Measurements from ENCODE around the gene EPHA7. TPM values are rescaled to one million over a fixed set of nuclear protein-coding genes. Genes with fewer than 3 reads are reported as not detected.

Gene EPHA7
- 53.5 TPM for polyA plus RNA-seq (ENCODE audit: insufficient read length)
- long read RNA-seq, donor 1, full-length matches to known transcripts: 3 of 12 reads
- long read RNA-seq, donor 1, partial matches to known transcripts: 9 of 12 reads
- long read RNA-seq, donor 1, other reads (novel, unspliced or antisense): 0 of 12 reads
- long read RNA-seq, donor 2, full-length matches to known transcripts: 2 of 9 reads
- long read RNA-seq, donor 2, partial matches to known transcripts: 7 of 9 reads
- long read RNA-seq, donor 2, other reads (novel, unspliced or antisense): 0 of 9 reads
- long read RNA-seq, donor 3, full-length matches to known transcripts: 3 of 9 reads
- long read RNA-seq, donor 3, partial matches to known transcripts: 6 of 9 reads
- long read RNA-seq, donor 3, other reads (novel, unspliced or antisense): 0 of 9 reads
- long read RNA-seq, donor 4, partial matches to known transcripts: 0 of 2 reads
- long read RNA-seq, donor 4, other reads (novel, unspliced or antisense): 0 of 2 reads
- long read RNA-seq, donor 5, partial matches to known transcripts: 0 of 2 reads
- long read RNA-seq, donor 5, other reads (novel, unspliced or antisense): 0 of 2 reads
- long read RNA-seq, donor 6, partial matches to known transcripts: 5 of 12 reads
- long read RNA-seq, donor 6, other reads (novel, unspliced or antisense): 5 of 12 reads
- long read RNA-seq, donor 7, full-length matches to known transcripts: 8 of 8 reads
- long read RNA-seq, donor 7, partial matches to known transcripts: 0 of 8 reads
- long read RNA-seq, donor 7, other reads (novel, unspliced or antisense): 0 of 8 reads
- long read RNA-seq, donor 8, full-length matches to known transcripts: 1 of 1 reads
- long read RNA-seq, donor 8, partial matches to known transcripts: 0 of 1 reads
- long read RNA-seq, donor 8, other reads (novel, unspliced or antisense): 0 of 1 reads

DNA sequence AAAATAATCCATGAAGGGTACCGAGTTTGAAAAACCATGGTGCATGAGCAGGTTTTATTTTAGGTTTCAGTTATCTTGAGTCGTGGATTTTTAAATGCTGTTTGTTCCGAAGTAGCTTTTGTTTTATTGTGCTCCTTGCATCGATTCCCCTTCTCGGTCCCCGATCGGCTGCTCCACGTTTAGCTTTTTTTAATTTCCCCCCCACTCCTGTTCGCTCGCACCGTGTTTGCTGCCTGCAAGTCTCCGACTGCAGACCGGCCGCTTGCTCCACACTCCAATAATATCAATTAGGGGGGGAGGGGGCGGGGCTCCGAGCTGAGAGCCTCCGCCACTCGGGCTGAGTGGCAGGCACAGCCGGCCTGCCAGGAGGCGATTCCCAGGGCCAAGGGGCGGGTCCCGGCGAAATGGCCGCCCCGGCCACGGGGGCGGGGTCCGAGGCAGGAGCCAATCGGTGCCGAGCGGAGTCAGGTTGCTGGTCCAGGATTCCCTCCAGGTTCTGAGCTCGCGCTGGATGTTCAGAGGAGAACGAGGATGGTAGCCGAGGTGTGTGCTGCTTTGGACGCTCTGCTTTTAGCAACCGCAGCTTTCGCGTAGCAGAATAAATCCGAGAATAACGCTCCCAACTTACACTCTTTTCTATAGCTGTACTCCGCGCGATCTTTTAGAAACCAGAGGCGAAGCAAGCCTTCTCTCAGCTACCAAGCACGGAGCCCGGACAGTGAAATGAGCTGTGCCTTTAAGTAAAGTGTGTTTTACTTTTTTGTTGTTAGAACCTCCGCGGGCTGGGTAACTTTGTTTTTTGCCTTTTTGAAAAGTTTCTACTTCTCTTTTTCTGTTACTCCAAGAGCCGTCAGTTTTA lies at the start of gene EPHA7:
Gene EPHA7, minus strand, starts transcription at position 256 of the 859 bp plus-strand sequence. Its CDS starts 218 bp downstream, at position 38.
- peak; percentile 97 for DNase-seq

DNA sequence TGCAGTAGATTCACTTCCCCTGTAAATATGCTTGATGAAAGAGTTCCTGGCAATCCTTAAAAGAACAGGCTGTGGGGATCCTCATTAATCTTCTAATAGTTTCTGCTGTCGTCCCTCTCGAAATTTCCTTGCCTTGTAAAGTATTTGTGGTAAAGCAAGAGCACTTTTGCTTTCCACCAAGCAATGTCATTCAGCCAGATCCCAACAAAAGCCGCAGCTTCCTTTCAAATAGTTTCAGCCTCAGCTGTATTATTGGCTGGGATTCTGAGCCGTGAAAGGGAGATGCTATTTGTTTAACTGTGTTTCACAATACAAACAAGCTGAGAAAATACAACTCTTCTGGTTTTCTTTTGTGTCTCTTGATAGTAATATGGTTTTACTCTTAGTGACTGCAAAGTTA lies 48.9 kb upstream of the EPHA7 start:
- peak; percentile 6 for DNase-seq

DNA sequence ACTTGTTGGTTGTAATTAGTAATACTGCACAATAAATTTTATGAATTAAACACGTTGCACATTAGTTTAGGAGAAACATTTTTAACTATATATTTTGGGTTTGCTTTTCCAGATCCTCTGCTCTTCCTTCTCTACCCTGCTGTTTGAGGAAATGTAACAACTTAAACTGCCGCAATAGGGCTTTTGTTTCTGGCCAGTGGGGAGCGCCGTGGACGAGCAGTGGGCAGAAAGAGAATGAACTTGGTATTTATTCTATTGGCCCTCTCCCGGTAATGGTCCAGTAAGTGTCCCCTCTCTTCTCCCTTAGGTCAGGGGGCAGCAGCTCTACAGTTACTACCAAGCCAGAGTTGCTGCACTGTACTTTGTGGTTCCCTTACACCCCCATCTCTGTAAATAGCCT lies 35.2 kb upstream of the EPHA7 start:
- no peak for DNase-seq

DNA sequence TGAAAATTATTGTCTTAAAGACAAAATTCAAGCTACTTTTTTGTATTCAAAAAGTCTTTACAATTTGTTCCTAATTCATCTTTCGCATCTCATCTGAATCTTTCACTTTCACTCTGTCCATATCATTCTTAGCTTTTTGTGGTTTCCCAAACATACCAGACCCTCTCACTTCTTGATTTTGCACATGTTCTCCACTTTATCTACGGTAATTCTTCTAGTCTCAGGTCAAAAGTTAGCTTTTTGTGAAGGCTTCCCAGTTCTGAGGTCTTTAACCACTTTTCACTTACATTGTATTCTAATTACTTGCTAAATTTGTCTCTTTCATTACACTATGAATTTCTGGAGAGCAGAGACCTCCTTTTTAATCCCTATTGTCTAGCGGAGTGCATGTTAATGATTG lies 34.6 kb upstream of the EPHA7 start:
- DNase-seq: no peak

DNA sequence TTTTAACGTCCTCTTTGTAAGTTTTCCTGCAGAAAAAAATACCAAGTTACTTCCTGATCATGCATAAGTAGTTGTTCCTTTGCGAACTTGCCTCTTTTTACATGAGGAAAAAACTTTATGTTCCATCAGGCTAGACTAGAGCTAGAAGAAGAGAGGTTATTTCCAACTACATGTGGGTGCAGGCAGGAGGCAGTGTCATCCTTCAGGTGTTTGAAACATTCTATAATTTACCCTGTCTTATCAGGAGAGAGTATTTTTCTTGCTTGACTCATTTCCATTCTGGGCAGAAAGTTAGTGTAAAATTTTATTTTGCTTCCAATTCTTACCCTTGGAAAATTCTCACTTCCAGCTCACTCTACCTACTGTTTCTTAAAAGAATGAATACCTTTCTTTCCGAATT lies 28.5 kb upstream of the EPHA7 start:
- no peak for DNase-seq

DNA sequence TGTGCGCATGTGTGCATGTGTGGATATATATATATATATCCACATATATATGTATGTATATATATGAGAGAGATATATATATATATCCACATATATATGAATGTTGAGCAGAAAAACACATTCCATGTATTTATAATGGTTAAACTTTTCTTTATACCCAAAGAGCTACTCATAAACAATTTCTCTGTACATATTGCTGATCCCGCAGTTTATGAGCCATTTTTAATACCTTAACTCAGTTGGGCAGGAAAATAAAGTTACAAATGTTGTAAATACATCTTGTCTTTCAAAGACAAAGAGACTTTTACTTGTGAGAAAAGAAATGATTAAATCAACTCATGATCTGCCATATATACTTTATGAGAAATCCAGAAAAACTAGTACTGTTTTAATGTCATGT lies 18.1 kb upstream of the EPHA7 start:
- no peak for DNase-seq

DNA sequence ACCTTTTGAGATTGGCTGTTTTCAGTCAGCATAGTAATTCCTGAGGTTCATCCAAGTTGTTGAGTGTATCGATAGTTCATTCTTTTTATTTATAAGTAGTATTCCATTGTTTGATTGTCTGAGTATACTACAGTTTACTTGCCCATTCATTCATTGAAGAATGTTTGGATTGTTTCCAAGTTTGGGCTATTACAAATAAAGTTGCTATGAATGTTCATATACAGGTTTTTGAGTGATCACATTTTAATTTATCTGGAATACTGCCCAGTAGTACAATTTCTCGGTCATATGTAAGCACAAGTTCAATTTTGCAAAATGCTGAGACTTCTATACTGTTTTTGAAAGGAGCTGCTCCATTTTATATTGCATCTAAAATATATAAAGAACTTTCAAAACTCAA lies 14.2 kb upstream of the EPHA7 start:
- no peak for DNase-seq

DNA sequence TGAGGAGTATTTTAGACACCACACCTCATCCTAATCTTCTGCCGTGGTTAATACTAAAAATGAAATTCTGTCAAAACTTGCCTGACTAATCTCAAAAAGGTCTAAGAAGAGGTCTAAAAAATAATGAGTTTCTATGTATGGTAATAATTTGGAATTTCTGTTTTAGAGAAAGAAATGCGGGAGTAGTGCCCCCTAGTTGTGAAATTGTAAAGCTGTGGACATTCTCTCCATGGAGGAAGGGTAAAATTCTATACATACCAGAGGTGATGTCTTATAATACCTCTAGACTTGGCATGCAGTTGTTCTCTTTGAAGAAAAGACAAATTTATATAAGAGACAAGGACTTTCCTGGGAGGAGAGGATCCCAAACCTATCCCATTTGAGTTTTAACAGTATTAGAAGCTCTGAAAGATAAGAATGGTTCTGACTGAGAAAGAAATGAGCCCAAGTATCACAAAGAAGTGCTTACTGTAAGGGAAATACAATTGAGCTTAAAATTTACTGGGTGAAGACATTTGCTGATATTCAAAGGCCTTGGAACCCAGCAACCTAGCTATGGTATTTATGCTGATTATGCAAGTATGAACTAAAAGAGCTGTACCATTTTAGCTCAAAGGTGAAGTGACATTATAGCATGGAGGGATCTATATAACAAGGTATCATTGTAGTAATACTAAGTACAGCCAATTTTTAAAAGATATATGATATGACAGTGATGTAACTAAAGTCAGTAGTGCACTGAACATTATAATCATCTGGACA lies 5.1 kb upstream of the EPHA7 start:
- DNase-seq: no peak

DNA sequence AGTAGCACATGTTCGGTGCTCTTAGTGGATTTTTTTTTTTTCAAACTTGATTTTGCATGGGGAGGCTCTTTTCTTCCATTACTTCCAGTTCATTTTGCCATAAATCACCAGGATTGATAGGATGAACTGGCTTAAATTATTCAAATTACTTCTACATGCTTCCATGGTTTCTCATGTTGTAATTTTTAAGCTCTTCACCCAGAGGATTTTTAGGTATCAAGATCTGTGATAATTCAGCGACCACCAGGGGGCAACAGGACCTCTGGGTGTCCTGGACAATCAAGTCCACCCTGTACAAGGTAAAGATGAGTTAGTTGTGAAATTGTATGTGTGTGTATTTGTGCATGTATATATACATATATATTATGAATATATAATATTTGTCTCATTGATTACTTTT lies 4.2 kb upstream of the EPHA7 start:
- DNase-seq: peak; percentile 75

DNA sequence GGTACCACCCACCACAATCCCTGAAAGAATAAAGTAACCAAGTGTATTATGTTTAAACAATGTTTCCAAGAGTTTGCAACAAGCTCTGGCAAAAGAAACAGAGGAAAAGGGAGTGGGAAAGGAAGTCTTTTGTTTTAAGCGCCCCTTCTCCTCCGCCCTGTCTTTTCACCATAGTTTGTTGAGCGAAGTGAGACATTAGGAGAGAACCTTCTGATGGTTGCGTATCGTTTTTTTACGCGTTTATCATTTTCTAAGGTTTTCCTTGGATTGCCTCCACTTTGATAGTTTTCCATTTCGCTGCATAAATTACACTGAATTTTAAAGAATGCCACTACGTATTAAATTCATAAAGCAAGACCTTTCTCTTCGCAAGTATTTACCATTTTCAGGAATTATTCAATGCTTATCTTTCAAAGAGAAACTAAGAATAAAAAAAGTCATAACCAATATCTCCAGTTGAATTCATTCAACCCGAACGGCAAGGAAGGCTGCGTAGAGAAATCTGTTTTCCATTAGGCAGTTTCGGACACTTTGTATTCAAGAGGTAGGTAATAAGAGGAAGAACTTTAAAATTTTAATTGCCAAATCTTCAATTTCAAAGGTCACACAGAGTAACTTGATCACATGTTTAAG lies 920 bp upstream of the EPHA7 start:
- no peak for DNase-seq

DNA sequence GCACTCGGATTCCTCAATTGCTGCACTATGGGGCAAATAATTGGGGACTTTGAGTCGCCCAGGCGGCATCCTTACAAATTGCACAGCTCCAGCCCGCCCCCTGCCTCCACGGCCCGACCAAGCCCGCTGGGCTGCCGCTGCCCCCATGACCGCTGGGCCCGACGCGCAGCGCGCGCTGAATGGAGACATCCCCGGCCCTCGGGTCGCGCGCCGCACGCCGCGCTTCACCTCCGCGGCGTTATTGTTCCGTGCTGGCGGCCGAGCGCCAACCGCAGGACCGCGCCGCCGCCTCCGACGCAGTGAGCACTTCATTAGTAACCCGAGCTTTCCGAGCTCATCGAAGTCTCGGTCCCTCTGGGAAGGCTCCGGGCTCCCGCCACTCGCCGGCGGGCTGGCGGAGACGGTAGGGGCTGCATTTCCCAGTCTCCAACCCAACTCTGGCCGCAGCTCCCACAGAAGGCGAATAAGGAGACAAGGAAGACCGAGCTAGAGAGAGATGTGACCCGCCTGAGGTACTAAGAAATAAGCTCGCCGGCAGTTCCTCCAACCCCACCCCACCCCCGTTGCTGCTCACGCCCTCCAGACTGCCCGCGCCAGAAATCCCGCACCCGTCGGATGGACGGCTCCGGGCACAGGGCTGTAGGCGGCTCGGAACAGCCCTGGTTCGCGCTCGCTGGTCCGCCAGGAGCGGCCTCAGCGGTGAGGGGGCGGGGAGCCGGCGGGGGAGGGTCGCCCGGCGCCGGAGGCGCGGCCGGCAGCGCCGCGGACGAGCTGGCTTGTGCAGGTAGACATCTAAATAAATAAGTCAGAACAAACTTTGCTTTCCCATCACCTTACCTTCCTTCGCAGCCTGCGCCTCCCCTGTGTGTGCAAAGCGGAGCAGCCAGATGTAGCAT lies 703 bp downstream of the EPHA7 start:
- DNase-seq: no peak

DNA sequence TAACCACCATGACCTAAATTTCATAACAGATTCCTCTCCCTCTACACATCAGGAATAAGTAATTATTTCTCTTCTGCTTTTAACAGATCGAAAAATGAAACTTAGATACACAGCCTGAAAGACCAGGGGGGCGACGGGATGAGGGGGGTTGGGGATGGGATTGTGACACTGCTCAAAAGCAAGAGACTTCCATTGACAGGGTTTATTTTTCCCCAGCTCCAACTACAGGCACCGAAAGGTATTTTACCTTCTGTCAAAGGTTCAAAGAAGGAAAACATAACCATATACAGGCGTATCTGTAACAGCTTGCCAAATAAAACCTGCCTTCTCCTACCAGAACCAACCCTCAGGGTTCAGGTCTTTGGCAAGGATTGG lies 1.3 kb downstream of the EPHA7 start:
- no peak for DNase-seq

DNA sequence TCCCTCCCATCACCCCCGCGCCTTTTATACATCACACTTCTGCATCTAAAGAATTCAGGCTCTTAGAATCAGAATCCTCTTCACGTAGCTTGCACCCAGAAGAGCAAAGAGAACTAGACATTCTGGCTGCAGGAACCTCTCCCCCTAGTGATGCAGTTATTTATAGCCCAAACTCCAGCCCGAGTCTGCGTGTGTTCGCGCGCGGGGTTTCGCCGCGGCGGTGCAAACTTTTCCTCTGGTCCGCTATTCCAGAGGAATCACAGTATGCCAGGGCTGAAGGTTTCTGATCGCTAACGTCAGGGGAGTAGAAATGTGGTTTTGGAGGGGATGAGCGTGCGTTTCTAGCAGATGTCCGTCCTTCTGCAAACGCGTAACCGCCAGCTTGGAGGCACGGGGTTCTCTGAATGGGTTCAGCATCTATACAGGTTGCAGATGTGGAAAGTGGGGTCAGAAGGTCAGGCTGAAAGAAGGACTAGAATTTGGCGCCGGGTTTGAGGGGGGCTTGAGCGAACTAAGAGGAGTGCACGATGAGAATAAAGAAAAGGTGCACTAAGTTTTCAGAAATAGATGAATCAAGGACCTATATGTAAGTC lies 1.8 kb downstream of the EPHA7 start:
- no peak for DNase-seq

DNA sequence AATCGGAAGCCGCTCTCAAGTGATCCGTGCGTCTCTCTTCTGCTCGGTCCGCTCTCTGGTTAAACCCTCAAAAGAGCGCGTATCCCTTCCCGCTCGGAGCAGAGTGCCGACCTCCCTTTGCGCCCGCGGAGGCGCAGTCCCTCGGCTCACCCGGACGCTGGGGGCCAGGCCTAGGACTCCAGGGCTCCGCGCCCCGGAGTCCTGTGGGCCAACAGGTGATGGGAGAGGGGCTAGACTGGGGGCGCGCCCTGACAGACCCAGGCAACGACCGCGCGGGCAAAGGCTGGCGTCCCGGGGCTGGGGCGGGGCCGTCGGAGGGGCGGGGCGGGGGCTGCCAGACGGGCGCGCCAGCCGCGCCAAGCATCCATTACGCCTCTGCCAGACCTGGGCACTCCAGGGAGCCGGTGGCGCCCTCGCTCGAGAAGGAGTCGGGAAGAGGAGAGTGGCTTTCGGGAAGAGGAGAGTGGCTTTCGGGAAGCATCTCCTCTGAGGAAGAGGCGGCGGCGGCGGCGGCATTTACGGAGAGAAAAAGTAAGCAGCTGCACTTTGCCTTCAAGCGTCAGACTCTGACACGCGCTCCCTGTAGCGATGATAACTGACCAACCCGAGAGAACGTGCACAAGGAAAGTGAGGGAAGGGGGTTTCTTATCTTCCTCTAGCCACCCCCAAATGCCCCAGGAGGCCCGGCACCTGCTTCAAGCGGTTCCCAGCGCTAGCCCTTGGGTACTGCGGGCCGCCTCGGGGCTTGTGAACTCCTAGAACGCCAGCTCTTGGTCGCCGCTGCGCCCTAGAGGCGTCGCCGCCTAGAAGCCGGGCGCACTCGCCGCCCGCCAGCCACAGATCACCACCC lies 2.6 kb downstream of the EPHA7 start:
- no peak for DNase-seq

DNA sequence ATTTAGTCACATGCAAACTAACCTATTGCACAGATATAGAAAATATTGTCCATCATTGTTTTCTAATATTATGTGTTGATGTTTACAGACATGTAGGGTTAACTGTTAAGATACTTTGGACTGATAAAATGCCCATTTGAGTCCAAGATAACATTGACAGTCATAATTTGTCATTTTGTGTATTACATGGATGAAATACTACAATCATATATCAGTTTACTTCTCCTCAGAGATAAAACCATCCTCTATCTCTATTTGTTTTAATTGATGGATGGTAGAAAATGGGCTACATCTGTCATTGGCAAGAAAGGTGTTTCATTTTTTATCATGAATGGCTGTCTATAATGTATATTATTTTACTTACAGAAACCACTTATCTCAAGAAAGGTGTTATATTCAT lies 6.2 kb downstream of the EPHA7 start:
- no peak for DNase-seq

DNA sequence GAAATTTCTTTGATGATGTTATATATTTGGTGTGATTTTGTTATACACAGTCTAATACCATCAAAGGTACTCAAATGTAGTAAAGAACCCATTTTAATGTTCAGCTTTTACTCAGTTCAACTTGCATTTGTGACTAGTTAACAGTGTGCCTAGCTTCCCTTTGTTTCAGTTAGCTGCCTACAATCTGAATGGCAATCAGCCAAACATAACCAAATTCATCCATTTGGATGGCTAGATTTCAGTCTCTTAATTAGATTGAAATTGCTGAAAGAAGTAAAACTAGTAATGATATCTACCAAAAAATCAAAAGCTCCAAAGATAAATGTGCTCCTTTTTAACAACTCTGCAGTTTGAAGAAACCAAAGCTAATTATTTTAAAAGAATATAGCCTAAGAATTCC lies 6.9 kb downstream of the EPHA7 start:
- DNase-seq: no peak

DNA sequence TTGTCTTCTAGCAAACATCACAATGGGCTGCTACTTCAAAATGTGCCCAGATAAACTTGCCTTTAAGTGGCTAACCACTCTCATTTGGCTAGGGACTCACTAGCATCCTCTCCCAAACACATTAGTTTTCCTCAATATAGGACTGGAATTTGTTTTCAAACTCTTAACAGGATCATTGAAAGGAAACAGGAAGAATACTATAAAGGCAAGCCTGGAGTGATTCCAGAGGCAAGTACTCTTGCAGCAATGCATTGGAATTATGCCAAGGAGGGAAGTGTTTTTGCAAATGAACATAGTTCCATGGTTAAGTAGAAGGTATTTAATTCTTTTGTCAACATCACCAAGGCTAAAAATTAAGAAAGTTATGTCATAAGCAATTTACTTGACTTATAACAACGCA lies 12.2 kb downstream of the EPHA7 start:
- DNase-seq: no peak

DNA sequence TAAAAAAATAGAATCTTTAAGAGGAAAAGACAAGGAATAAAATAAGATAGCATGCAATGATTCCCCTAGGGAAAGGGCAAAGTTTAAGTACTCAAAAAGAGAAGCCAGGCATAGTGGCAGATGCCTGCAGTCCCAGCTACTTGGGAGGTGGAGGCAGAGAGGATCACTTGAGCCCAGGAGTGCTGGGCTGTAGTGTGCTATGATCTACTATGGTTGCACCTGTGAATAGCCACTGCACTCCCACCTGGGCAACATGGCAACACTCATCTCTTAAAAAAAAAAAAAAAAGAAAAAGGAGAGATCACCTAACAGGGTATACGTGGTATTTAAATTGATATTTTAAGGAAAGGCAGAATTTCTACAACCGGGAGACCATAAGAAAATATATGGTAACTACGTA lies 16.0 kb downstream of the EPHA7 start:
- no peak for DNase-seq

DNA sequence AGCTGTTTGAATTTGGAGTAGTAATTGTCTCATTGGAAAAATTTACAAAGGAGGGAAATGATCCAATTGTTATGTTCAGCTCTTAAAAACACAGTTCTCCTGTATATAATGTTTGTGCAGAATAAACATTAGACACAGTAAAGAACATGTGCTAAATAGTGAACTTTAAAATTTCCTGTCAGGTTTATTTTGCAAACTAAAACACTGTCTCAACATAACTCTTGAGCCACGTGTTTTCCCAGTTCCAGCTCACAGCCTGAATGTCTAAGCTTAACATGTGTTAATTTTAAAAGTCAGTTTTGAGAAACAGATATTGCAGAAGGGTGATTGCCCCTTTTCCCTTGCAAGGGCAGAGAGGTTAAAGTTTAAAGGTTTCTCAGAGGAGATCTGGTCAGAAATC lies 20.6 kb downstream of the EPHA7 start:
- no peak for DNase-seq

Measured in left kidney (tissue), 8 donors.